GM18870 (cell line): ENCODE results near the gene TBC1D10B.
"Not testable (repeated sequence)": the region's sequence is repeated elsewhere in the genome, so short reads cannot be mapped to it uniquely, and the experiment has no call there.

Experiments
- ATAC-seq: cut with Tn5 transposase; IDR thresholded peaks from one replicate; pipeline ENCODE4 v1.9.1; 2021; ENCODE audit warnings: moderate library complexity; ENCODE audit not compliant: unreplicated experiment

Gene TBC1D10B

DNA sequence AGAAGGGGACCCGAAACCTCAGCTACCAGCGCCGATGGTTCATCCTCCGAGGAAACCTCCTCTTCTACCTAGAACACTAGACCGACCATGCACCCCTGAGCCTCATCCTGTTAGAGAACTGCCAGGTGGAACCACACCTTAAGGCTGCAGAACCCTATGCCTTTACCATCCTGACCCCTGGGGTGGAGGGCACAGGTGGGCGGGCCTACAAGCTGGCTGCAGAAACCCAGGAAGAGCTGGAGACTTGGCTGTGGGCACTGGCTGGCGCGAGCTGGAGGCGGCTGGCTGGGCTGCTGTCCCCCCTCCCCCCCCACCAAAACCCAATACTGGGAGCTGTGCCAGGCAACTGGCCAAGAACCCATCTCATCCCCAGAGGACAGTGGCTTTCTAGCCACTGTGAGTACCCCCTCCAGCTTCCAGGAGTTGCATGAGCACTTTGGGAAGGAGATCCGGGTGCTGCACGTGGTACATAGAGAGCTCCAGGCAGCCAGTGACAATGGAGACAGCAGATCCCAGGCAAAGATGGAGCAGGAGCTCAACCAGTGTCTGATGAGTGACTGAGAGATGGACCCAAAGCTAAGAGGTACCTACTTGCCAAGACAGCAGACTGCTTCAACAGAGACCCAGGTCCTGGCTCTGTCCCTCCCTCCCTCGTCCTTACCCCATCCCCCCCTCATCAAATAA is 13.8 kb downstream of the TBC1D10B start:
- no peak for ATAC-seq

DNA sequence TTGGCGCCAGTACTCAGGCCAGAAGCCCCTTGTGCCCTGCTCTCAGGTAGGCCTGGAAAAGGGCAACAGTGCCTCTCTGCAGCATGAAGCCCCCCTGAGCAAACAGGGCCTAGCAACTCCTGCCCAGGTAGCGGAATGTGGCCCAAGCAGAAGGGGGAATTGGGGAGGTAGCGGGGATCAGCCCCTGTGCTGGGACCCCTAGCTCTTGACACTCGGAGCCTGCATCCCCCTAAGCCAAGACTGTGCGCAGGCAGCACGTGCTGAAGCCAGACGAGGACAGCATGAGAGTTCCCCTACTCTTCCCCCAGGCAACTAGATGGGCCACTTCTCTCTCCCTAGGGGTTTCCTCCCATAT is 14.4 kb downstream of the TBC1D10B start:
- no peak for ATAC-seq

DNA sequence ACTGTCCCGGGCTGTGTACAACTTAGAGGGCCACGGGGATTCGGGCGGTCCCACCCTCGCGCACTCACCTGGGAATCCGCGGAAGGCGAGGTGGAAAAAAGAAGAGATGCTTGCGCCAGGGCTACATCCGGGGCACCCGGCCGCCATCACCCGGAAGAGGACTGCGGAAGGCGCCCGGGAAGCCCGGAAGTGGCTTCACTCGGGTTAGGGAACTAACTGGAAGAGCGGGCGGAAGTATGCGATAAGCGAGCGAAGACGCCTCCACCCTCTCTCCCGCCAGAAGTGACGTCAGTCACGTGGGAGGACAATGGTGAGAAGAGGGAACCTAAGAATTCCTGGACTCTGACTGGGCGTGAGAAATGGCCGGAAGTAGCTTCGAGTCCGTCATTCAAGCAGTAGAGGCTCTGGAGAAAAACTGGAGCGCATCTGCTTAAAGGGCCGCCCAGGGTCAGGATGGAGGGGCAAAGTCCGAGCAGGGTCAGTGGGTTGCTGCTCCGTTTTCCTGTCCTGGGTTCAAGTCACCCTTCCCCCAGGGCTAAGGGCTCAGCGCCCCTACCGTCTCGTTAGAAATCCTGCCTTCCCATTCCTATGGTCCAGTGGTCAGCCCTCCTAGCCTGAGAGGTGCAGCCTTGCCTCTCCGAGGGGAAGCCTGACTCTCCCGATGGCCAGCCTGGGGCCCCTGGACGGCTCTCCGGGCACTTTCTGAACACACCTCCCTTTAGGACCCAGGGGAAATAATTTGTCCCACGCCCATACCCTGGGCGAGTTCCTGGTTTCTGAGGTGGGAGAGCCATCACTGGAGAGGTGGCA is 14.9 kb downstream of the TBC1D10B start, which contains the start of gene CD2BP2:
Gene CD2BP2, minus strand, starts transcription at position 165 of the 810 bp plus-strand sequence. CDS start 627 bp downstream, outside the sequence.
- peak; percentile 44 for ATAC-seq

DNA sequence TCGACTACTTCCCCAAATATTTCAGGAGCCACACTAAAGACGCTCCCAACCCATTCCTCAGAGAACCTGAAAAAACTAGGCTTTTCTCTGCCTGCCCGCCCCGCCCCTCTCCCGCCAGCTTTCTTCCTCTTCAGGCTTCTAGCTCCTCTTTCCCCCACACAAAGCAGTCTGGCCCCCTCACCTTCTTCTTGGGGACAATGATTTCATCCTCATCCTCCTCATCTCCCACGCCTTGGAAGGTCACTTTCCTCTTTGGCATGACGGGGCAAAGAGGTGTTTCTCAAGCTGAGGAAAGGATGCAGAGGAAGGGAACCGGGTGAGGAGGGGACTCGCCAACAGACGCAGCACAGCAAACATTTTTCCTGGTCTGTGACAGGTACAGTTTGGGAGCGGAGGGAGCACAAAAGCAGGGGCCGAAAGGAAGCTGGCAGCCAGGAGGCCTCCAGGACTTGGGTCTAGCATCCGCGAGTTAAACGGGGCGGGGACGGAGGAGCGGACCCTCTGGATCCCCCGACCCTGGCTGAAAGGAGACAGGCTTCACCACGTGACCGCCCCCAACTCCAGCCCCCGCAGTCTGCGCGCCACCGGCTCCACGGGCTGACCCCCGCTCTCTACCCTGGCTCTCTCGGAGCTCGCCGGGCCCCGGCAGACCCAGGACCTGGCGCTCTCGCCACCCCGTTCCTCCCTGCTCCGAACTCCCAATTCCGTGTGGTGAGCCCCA is 15.7 kb downstream of the TBC1D10B start:
- no peak for ATAC-seq

DNA sequence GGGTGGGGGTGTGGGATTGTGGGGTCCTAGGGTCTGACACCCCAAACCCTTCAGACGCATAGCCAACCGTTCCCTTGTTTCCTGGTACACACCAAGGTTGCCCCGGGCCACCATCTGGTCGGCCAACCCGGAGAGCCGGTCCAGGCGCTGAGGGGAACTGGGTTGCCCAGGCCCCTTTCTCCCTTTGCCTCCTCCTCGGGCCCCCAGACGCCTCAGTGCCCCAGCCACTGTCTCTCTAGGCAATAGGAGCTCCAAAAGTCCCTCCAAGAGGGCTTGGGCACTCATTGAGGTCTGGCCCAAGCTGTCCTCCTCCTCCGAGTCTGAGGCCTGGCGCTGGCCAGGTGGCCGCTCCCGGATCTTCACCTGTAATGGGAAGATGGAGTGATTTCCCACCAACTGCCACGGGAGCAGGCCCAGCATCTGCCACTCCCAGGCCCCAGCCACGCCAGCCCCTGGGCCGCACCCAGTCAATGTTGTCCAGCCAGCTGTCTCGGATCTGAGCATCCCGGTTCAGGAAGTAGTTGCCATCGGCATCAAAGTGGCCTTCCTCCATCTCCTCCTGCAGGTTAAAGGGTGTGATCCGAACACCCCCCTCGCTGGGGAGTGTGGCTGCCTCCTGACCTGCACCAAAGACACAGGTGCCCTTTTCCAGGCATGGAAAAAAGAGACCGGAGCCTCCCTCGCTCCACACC is 16.7 kb downstream of the TBC1D10B start:
- no peak for ATAC-seq

GRCh38 chr16:30352488-30353401 is 17.5 kb downstream of the TBC1D10B start:
- ATAC-seq = no peak

DNA sequence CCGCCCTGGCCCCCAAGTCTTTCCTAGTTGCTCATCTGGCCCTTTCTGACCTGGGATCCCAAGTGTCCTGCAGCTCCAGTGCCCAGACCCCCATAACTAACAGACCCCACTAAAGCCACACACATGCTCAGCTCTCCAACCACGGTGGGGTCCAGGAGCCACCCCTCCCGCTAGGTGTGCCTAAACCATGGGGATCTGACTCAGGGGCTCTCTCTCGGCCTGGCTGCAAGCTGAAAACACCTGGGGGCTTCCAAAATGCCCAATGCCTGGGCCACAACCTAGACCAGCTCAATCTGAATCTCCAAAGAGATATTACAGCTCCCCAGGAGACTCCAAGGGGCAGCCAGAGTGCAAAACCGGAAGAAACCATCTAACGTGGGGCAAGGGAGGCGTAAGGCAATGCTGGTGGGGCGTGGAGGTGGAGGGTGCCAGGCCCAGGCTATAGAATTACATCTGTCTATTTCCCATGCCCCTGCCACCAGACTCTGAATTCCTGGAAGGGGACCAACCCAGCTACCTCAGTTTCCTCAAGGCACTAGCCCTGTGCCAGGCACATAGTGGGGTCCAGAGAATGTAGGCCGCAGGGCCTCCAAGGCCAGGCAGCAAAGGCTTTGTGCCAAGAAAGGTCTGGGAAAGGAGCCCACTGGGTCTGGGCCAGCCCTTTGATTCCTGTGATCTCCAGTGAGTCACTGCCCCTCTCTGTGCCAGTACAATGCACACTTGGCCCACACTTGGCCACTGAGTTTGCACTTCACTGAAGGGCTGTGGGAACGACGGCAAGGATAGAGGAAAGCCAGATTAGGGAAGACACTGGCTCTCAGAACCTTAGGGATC is 18.5 kb downstream of the TBC1D10B start:
- ATAC-seq = no peak

- no peak for ATAC-seq
These were observed 19.3 kb downstream of the TBC1D10B start for GRCh38 chr16:30351001-30351441.

DNA sequence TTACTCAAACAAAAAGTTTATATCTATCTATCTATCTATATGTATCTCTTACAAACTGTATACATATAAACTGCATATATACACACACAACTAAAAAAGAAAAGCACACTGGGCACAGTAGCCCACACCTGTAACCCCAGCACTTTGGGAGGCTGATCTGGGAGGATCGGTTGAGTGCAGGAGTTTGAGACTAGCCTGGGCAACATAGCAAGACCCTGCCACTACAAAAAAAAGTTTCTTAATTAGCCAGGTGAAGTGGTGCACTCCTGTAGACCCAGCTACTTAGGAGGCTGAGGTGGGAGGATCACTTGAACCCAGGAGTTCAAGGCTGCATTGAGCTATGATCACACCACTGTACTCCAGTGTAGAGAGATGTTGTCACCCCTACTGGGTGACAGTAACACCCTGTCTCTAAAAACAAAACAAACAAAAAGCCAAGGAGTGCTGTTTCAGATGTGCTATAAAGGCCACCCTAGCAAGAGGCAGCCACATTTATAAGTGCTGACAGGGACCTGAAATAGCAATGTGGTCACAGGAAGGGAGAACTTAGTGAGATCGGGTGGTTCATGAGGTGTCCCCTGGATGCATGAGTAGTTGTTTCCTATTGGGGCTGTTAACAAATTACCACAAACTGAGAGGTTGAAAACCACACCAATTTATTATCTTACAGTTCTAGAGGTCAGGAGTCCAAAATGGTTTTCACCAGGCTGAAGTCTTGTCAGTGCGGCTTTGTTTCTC is 20.0 kb downstream of the TBC1D10B start:
- ATAC-seq = peak; percentile 44

DNA sequence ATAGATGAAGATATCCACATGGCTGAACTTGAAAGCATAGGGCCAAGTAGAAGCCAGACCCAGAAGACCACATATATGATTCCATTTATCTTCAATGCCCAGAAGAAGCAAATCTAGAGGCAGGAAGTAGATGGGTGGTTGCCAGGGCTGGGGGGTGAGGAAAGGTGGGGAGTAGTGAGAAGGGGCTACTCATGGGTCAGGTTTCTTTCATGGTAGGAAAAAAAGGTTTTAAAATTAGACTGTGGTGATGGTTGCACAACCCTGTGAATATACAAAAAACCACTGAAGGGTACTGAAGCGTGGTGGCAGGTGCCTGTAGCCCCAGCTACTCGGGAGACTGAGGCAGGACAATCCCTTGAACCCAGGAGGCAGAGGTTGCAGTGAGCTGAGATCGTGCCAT is 20.6 kb downstream of the TBC1D10B start:
- ATAC-seq = peak; percentile 27

DNA sequence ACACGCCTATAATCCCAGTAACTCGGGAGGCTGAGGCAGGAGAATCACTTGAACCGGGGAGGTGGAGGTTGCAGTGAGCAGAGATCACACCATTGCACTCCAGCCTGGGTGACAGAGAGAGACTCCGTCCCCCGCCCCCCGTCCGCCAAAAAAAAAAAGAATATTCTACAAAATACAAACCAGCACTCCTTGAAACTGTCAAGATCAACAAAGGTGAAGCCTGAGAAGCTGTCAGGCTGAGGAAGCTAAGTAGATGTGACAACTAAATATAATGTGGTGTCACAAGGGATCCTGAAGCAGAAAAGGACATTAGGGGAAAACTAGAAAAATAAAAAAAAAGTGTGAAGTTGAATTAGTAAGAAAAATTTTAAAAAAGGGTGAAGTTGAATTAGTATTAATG is 21.4 kb downstream of the TBC1D10B start:
- no peak for ATAC-seq

DNA sequence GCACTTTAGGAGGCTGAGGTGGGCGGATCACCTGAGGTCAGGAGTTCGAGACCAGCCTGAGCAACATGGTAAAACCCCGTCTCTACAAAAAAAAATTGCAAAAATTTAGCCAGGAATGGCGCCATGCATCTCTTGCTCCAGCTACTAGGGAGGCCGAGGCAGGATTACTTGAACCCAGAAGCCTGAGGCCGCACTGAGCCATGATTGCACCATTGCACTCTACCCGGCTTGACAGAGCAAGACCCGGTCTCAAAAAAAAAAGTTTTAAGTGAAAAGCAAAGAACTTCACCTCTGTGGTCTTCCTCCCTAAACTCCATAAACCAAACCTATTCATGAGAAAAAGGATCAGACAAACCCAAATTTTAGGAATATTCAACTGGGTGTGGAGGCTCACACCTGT is 22.2 kb downstream of the TBC1D10B start:
- ATAC-seq = no peak

DNA sequence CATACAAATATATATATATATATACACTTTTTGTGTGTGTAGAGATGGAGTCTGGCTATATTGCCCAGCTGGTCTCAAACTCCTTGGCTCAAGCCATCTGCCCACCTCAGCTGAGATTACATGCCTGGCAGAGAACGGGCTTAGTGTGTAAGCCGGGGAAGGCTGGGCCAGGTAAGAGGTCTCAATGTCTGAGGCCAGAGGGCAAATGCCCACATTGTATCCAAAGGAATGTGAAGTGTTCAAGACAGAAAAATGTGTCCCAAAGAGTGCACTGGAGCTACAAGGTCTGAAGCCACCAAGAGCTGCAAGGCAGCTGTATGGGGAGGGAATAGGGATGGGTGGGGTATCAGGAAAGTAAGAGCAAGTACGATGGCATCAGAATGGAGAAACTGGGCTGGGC is 24.0 kb downstream of the TBC1D10B start:
- no peak for ATAC-seq

DNA sequence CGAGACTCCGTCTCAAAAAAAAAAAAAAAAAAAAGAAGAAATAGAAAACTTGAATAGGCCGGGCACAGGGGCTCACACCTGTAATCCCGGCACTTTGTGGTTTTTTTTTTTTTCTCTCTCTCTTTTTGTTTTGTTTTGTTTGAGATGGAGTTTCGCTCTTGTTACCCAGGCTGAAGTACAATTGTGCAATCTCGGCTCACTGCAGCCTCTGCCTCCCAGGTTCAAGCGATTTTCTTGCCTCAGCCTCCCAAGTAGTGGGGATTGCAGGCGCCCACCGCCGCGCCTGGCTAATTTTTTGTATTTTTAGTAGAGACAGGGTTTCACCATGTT is 26.8 kb downstream of the TBC1D10B start:
- ATAC-seq = not testable (repeated sequence)

GRCh38 chr16:30342751-30343490 is 27.4 kb downstream of the TBC1D10B start:
- no peak for ATAC-seq

DNA sequence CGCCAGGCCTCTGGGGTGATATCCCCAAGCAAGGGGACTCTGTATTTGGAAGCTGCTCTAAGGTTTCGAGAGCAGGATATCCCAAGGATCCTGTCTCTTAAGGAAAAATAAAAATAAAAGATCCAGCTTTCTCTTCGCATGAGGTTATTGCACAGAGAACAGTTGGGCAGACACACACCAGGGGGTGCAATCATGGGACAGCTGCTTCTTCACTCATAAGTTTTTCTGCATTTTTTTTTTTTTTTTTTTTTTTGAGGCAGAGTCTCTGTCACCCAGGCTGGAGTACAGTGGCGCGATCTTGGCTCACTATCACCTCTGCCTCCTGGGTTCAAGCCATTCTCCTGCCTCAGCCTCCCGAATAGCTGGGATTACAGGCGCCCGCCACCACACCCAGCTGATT is 28.3 kb downstream of the TBC1D10B start:
- not testable (repeated sequence) for ATAC-seq

DNA sequence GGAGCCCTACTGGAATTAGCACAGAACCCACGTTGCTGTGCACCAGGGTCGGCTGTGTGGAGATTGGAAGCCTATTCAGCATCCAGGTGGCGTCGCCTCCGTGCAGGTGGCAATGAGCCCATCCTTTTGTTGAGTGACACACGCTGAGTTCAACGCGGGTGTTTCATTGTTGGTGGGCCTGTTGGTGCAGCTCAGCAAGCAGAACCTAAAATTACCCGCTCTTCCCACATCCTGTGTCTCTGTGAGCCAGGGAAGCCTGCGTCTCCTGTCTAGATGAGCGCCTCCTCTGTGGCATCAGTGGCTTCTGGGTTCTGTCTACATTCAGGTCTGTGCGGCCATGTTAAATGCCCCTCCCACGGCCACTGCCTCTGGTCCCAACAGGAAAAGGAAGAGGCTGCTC is 29.7 kb downstream of the TBC1D10B start:
- no peak for ATAC-seq

DNA sequence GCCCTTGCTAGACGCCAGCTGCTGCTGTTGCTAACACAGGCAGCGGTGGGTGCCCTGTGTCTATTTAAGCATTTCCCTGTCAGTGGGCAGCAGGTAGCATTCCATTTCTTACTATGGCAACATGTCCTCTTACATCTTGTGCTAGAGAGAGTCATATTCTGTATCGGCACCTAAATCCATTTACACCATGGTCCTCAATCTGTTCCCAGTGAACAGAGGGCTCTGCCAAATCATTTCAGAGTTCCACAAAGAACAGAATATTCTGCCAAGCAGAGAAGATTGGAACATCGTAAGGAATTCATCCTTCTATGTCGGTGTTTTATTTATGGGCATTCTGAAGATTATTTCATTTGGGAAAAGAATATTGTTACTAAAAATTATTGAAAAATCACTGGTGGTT is 31.6 kb downstream of the TBC1D10B start:
- not testable (repeated sequence) for ATAC-seq
